GM18499 (cell line): Measurements from ENCODE around the gene RBM20.
A peak's percentile ranks its signal among the peaks of the same experiment; 100 is the strongest.

ENCODE experiments used
- ATAC-seq: cut with Tn5 transposase; IDR thresholded peaks from one replicate; pipeline ENCODE4 v1.9.1; 2021; ENCODE audit warnings: moderate number of reproducible peaks; ENCODE audit not compliant: insufficient read depth, unreplicated experiment

Gene RBM20

DNA sequence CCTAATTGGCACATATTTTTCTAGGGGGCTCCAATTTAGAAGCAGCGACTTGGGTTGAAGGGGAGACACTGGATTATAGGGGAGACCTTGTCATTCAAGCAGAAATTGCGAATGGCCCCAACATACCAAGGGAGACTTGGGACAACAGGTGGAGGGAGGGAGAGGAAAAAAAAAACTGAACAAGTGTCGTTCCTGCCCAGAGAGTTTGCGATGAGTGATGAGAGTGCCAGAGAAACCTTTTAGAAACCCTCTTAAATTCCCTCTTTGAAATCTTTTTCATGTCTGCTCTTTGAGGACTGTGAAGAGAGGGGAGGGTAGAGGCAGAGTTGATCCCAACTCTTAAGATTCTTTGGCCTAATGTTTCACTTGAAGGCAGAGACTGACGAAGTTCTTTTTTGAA lies 24.3 kb downstream of the RBM20 start:
- no peak for ATAC-seq

GRCh38 chr10:110670335-110670734 lies 26.2 kb downstream of the RBM20 start:
- ATAC-seq = no peak

GRCh38 chr10:110671788-110672579 lies 27.8 kb downstream of the RBM20 start:
- peak; percentile 91 for ATAC-seq

DNA sequence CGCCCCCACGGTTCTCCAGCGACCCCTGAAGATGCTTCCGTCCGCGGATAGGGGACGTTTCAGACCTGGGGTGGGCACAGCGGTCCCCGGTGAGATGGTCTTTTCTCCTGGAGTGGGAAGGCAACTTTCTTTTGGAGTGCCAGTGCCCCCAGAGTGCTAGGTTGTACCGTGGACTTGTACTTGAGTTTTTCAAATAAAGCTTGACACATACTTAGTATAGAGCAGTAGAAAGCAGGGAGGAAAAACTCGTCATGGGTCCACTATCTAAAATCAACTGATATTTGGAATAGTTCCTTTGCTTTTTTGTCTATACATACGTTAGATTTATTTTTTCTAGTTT lies 28.4 kb downstream of the RBM20 start:
- ATAC-seq = peak; percentile 19

DNA sequence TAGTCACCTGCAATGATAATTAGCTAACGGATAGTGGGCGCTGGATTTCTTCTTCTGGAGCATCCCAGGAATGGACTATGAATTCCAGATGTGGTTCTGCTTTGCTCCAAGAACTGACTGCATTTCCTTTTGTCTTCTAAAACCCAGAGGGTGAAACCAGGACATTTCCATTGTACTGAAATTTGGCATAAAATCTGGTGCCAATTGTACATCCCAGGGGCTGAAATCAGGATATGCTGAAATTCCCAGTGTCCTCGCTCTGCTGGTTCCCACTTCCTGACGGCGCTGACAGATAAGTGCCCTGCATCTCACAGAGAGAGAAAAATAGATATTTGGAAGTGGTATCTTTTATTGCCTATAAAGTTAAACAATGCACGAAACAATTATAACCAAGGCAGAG lies 31.9 kb downstream of the RBM20 start:
- no peak for ATAC-seq

DNA sequence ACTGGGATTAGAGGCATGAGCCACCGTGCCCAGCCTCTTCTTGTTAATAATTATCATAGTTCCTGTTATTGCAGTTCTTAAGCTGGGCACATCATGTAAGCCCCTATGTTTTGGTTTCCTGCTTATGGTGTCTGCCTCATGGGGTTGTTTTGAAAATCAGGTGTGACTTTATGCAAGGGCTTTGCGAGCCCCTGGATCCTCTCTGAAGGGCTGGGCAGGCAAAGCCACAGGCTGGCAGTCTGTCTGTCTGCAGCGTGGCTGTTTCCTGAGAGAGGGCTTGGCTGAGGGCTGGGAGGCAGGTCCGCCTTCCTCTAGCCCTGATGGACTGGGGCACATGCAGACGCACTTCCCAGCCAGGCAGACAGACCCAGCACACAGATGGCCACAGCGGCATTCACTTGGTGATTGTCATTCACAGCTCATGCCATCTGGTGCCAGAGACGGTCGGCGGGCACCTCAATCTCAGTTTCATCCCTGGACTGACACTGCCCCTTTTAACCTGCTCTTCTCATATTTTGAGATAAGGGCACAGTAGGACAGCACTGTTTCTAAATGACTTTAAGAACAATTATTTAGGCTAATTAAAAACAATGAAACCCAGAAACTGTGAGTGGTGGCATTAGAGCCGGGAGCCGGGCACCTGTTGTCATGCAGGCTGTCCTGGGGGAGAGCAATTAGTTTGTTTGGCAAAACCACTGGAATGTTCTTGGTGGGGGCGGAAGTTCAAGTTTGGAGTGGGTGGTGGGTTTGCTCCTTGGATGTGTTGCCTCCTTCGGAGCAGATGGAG lies 35.5 kb downstream of the RBM20 start:
- no peak for ATAC-seq

- no peak for ATAC-seq
Observed at GRCh38 chr10:110680273-110681020, 36.3 kb downstream of the RBM20 start.

DNA sequence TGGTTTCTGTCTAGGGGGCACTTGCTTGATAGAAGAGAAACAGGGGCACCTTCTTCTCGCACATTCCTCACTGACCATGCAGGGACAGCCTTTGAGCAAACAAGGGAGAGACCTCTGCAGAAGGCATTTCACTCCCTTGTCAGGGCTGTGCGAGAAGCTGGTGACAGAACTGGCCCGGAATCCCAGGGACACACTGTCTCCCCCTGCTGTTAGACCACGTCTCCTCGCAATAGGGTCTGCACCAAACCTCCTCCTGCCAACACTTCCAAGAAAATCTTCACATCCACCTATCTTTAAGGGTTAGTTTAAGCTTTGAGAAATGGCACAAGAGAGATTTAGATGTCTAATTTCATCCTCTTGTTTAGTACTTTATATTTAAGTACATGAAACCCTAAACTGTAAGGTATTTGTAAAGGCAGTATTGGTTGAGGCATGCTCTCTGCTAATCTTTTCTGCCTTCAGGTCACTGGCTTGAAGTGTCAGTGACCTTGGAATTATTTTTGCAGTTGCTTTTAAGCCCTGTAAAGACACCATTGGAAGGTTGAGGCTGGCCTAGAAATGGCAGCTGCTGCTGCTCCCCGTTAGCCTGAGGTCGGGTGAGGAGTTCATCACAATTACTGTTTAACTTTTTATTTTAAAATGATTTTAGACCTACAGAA lies 37.0 kb downstream of the RBM20 start:
- no peak for ATAC-seq

DNA sequence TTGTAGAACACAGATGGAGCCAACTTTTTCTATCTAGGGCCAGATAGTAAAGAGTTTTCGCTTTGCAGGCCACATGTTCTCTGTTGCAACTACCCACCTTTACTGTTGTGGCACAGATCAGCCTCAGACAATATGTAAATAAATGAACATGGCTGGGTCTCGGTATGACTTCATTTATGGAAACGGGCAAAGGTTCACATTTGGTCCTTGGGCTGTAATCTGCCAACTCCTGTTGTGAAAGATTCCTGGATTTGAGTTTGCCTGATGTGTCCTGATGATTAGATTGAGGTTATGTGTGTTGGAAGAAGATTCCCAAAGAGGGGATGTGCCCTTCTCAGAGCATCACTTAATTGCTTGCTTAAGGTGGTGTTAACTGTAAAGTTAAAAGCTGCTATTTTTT lies 38.2 kb downstream of the RBM20 start:
- ATAC-seq = no peak

- ATAC-seq = no peak
Observed at GRCh38 chr10:110684800-110685446, 40.8 kb downstream of the RBM20 start.

DNA sequence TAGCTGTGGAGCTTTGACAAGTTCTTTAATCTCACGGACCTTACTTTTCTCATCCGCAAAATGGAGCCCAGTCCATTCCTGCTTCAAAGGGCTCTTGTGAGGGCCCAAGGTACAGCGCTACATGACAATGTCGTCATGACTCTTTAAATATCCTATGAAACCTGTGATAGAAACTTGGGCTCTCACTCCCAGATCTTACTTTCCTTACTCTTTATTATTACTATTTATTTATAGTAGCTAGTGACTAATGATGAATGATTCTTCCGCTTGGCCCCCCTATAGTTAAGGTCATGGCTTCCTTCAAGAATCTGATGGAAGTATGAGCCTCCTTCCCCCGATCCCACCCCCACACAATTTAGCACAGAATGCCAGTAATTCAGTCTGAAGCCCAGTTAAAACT lies 41.9 kb downstream of the RBM20 start:
- no peak for ATAC-seq

DNA sequence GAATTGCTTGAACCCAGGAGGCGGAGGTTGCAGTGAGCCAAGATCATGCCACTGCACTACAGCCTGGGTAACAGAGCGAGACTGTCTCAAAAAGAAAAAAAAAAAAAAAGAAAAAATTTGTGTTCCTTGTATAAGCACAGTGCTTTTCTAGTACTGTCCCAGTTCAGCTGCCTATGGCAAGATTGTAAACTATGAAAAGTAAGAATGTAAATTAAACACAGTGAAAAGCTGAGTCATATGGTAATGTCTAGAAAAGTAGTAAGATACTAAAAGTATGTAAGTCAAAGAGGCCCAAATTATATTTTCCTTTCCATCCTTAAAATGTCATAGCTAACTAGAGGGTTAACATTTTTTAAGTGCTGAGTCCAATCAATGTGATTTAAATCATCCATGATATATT lies 42.8 kb downstream of the RBM20 start:
- no peak for ATAC-seq

GRCh38 chr10:110687400-110687799 lies 43.3 kb downstream of the RBM20 start:
- ATAC-seq = no peak

DNA sequence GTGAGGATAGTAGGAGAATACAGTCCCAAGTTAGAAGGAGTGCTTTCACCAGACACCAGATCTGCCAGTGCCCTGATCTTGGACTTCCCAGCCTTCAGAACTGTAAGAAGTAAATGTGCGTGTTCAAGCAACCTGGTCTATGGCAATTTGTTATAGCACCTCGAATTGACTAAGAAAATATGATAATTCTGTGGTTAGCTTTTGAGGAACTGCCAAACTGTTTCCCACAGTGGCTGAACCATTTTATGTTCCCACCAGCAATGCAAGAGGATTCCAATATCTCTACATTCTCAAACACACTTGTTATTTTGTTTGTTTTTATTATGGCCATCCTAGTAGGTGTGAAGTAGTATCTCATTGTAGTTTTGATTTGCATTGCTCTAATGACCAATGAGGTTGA lies 47.0 kb downstream of the RBM20 start:
- no peak for ATAC-seq

GRCh38 chr10:110694263-110694662 lies 50.1 kb downstream of the RBM20 start:
- ATAC-seq = no peak

DNA sequence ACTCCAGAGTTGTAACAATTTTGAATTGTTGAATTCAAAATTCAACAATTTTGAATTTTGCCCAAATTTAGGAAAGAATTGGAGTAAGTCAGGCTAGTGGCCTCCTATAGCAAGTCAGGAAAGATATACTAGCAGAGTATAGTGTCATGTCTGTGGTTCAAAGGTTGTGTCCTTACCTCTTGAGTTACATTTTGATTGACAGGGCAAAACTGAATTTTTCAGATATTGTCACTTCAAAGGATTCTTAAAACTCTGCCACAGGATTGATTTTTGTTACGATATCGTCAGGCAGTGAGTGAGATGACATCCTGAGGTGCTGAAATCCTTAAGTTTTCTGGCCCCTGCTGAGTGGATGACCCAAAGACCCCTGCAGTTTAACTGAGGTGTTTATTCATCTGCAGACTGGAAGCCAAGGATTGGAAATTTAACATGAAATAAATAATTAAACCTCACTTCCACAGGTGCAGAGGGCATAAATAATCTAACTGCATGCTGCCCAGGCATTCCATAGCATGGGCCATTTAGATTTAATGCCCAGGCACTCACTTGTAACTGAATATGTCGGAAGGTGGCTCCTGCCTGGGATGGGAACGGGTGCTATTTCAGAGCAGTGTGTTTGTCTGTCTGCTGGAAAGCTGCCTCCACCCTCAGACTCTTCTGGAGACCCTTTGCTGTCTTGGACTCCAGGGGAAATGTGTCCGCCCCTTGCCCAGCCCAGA lies 50.8 kb downstream of the RBM20 start:
- ATAC-seq = no peak

- no peak for ATAC-seq
Observed at GRCh38 chr10:110695539-110695886, 51.4 kb downstream of the RBM20 start.

- no peak for ATAC-seq
Observed at GRCh38 chr10:110696436-110696835, 52.3 kb downstream of the RBM20 start.

DNA sequence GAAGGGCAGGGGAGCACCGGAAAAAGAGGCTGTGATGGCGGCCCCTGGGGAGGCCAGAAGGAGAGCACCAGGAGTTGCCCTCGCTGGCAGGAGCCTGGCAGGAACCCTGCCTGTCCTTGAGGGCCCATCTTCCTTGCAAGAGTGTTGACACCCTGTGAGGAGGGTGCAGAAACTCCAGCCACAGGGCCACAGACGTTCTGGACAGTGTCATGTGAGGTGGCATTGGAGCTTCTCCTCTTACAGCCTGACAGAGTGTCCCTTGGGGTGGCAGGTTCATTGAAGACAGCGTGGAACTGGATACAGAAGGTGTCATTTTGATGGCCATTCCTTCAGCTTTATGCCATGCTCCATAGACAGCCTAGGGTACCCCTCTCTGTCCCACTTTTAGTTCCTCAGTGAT lies 54.2 kb downstream of the RBM20 start:
- ATAC-seq = no peak

DNA sequence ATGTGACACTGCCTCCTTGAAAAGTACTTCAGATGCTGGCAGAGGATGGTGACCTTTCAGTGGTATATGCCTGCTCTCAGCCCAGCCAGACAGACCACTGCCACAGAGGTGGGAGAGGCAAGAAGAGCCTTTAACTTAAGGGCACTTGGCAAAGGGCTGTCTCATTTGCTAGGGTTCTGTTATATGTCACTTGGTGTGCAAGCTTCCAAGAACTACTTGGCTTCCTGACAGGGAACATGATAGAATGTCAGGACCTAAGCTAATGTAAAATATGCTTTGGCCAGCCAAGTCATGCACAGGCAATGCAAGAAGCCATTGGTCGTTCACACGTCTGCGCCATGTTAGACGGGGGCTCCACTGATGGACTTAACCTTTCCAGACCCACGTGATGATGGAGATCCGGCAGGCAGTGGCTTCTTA lies 54.7 kb downstream of the RBM20 start:
- ATAC-seq = no peak
